ENCODE results near the gene TOR3A. TPM values are rescaled to one million over a fixed set of nuclear protein-coding genes. Genes with fewer than 3 reads are reported as not detected.

The TOR3A gene
- total and polyA plus RNA-seq, 10 of the 15 experiments (the other 5 are each of a cell fraction or from before 2014, with no cell fraction given), result 8.6 to 87.9 (median 46.3) TPM

- TF ChIP-seq, protein P1, sequence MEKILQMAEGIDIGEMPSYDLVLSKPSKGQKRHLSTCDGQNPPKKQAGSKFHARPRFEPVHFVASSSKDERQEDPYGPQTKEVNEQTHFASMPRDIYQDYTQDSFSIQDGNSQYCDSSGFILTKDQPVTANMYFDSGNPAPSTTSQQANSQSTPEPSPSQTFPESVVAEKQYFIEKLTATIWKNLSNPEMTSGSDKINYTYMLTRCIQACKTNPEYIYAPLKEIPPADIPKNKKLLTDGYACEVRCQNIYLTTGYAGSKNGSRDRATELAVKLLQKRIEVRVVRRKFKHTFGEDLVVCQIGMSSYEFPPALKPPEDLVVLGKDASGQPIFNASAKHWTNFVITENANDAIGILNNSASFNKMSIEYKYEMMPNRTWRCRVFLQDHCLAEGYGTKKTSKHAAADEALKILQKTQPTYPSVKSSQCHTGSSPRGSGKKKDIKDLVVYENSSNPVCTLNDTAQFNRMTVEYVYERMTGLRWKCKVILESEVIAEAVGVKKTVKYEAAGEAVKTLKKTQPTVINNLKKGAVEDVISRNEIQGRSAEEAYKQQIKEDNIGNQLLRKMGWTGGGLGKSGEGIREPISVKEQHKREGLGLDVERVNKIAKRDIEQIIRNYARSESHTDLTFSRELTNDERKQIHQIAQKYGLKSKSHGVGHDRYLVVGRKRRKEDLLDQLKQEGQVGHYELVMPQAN (conservative IDR thresholded peaks at IDR 0.05), result no peak
- TF ChIP-seq ATF7 (IDR thresholded peaks at IDR 0.05; ENCODE audit: low read depth) (no peak), BCL3 (IDR thresholded peaks at IDR 0.05; ENCODE audit: borderline replicate concordance, insufficient read depth, low read depth, low read length, poor library complexity, severe bottlenecking) (no peak), TBL1XR1 (IDR thresholded peaks at IDR 0.05; ENCODE audit: low read depth, low read length) (no peak), STAT1 (conservative IDR thresholded peaks at IDR 0.05) (no peak)
These were observed 26.1 kb downstream of the TOR3A start (continued) for GRCh38 chr1:179107706-179108629.

- H3K79me2 ChIP-seq (ENCODE audit: control insufficient read depth, insufficient read depth, low read length), result no peaks in the 10 kb centered on the region
- no peak overlapping the region for H3K4me3 ChIP-seq
- in situ Hi-C loops (cut with MboI), result no loop called here
- RAD21 ChIA-PET (ENCODE audit: unreplicated experiment), result no interaction called here
- DNase-seq (ENCODE audit: low read depth, low spot score) (no peak), FAIRE-seq (no peak), ATAC-seq (no peak)
- no peak overlapping the region for H3K9ac ChIP-seq (ENCODE audit: control insufficient read depth, insufficient read depth, low read length)
- WGBS (ENCODE audit: insufficient coverage, insufficient replicate concordance, low lambda C conversion rate, missing lambda C conversion rate), result 71% methylated on average over 2 of the region's 2 CpGs
- no peak overlapping the region for H3K4me2 ChIP-seq (ENCODE audit: control insufficient read depth, insufficient read depth)
- peaks cover 0 to 3% of the 10 kb centered on the region in 2 experiments; a peak in 3 of 4 replicates for H3K36me3 ChIP-seq (ENCODE audit: control insufficient read depth in 2 of 2, insufficient read depth in 2 of 2, low read length in 1 of 2)
- H3K27me3 ChIP-seq (replicated peaks in 1 of 2; ENCODE audit: control insufficient read depth in 2 of 2, insufficient read depth in 2 of 2, low read length in 1 of 2), result no peaks in the 10 kb centered on the region
- no peaks in the 10 kb centered on the region for H3K9me3 ChIP-seq (replicated peaks; ENCODE audit: control insufficient read depth, insufficient read depth, low read length)
- TF ChIP-seq CHD1 (IDR thresholded peaks at IDR 0.05; ENCODE audit: low read depth, low read length), result no peak
- no peak for TF ChIP-seq ZNF217 (IDR thresholded peaks at IDR 0.05)
- TF ChIP-seq GATAD2B (conservative IDR thresholded peaks at IDR 0.05; ENCODE audit: low read depth), result no peak
- TF ChIP-seq RAD51 (IDR thresholded peaks at IDR 0.05), result no peak
- TF ChIP-seq JUNB (IDR thresholded peaks at IDR 0.05), result no peak
- no peak for TF ChIP-seq CTCF (IDR thresholded peaks at IDR 0.05 in 2 of 3, conservative IDR thresholded peaks at IDR 0.05 in 1 of 3; ENCODE audit: control insufficient read depth in 2 of 3, extremely low read depth in 1 of 3, insufficient read depth in 1 of 3, low read depth in 3 of 3, low read length in 3 of 3)
- no peak for TF ChIP-seq IKZF1 (conservative IDR thresholded peaks at IDR 0.05)
- TF ChIP-seq NFIC (IDR thresholded peaks at IDR 0.05; ENCODE audit: low read depth, low read length), result no peak
- TF ChIP-seq EP300 (IDR thresholded peaks at IDR 0.05; ENCODE audit: borderline replicate concordance in 1 of 2, control insufficient read depth in 1 of 2, low read depth in 2 of 2, low read length in 2 of 2), result no peak
- TF ChIP-seq BHLHE40 (IDR thresholded peaks at IDR 0.05; ENCODE audit: borderline replicate concordance in 1 of 2, low read depth in 2 of 2, low read length in 1 of 2), result no peak
- H2AFZ ChIP-seq (ENCODE audit: control insufficient read depth, low read depth, low read length), result no peak overlapping the region
- CTCF ChIA-PET, result interaction anchor here (0.5 to 1.2 kb wide), 2 partner anchors 12 to 129 kb away, joined by 3 read pairs; no protein-coding TSS in a partner anchor
- intact Hi-C loops (cut with micrococcal nuclease; ENCODE audit: unreplicated experiment), result no loop called here
- H4K20me1 ChIP-seq (ENCODE audit: control insufficient read depth, insufficient read depth), result no peaks in the 10 kb centered on the region
- no peaks in the 10 kb centered on the region for H3K4me1 ChIP-seq (ENCODE audit: control insufficient read depth, insufficient read depth, low read length)
- SMC1A ChIA-PET (ENCODE audit: uncharacterized antibody, unreplicated experiment), result interaction anchor here (0.6 to 1.5 kb wide), 2 partner anchors 27 to 42 kb away, joined by 3 read pairs; partner anchors contain the start of gene TOR3A
- POLR2A ChIA-PET, result interaction anchor here (0.5 kb wide), 1 partner anchor 102 kb away, joined by 3 read pairs; no protein-coding TSS in a partner anchor
- no peak overlapping the region for H3K27ac ChIP-seq (ENCODE audit: control insufficient read depth, insufficient read depth)
- no TSS peak for BruUV-seq (replicated peaks)
These were observed 26.8 kb downstream of the TOR3A start for GRCh38 chr1:179108644-179109043.
